ENCODE data around the gene NECTIN2. TPM values are rescaled to one million over a fixed set of nuclear protein-coding genes. Genes with fewer than 3 reads are reported as not detected.

The NECTIN2 gene
- polyA plus RNA-seq, 3 donors = 5.6 to 18.2 (median 9.3) TPM

DNA sequence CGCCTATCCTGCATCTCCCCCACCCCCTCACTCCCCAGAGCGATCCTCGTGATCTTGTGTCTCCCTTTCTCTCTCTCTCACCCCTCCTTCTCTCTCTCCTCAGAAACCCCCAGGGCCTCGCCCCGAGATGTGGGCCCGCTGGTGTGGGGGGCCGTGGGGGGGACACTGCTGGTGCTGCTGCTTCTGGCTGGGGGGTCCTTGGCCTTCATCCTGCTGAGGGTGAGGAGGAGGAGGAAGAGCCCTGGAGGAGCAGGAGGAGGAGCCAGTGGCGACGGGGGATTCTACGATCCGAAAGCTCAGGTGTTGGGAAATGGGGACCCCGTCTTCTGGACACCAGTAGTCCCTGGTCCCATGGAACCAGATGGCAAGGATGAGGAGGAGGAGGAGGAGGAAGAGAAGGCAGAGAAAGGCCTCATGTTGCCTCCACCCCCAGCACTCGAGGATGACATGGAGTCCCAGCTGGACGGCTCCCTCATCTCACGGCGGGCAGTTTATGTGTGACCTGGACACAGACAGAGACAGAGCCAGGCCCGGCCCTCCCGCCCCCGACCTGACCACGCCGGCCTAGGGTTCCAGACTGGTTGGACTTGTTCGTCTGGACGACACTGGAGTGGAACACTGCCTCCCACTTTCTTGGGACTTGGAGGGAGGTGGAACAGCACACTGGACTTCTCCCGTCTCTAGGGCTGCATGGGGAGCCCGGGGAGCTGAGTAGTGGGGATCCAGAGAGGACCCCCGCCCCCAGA, 32.2 kb downstream of the NECTIN2 start:
- no peak overlapping the region for H3K4me3 Mint-ChIP-seq
- H3K4me1 Mint-ChIP-seq = peaks cover 7% of the 10 kb centered on the region
- TF ChIP-seq, protein P1, sequence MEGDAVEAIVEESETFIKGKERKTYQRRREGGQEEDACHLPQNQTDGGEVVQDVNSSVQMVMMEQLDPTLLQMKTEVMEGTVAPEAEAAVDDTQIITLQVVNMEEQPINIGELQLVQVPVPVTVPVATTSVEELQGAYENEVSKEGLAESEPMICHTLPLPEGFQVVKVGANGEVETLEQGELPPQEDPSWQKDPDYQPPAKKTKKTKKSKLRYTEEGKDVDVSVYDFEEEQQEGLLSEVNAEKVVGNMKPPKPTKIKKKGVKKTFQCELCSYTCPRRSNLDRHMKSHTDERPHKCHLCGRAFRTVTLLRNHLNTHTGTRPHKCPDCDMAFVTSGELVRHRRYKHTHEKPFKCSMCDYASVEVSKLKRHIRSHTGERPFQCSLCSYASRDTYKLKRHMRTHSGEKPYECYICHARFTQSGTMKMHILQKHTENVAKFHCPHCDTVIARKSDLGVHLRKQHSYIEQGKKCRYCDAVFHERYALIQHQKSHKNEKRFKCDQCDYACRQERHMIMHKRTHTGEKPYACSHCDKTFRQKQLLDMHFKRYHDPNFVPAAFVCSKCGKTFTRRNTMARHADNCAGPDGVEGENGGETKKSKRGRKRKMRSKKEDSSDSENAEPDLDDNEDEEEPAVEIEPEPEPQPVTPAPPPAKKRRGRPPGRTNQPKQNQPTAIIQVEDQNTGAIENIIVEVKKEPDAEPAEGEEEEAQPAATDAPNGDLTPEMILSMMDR (IDR thresholded peaks at IDR 0.05) = no peak
- intact Hi-C loops (cut with micrococcal nuclease) = no loop called here
- Histone ChIP-seq H4K20me1 (ENCODE audit: insufficient read depth, low read length) (no peaks in the 10 kb centered on the region), H3K4me1 (ENCODE audit: control insufficient read depth in 1 of 2, insufficient read depth in 2 of 2, low read length in 2 of 2) (no peaks in the 10 kb centered on the region), H3K4me2 (replicated peaks; ENCODE audit: extremely low read depth, low read length, poor library complexity, severe bottlenecking) (no peak overlapping the region), H3K27me3 (ENCODE audit: control insufficient read depth in 2 of 2, insufficient read depth in 2 of 2, low read length in 2 of 2) (no peaks in the 10 kb centered on the region), H3K79me2 (ENCODE audit: insufficient read depth, low read length) (no peaks in the 10 kb centered on the region), H3K9ac (ENCODE audit: insufficient read depth, low read length, poor library complexity, severe bottlenecking) (no peak overlapping the region), H3K27ac (ENCODE audit: low read depth in 1 of 2, low read length in 2 of 2) (no peak overlapping the region), H3K36me3 (replicated peaks in 1 of 2; ENCODE audit: control insufficient read depth in 1 of 2, insufficient read depth in 2 of 2, low read length in 2 of 2) (peaks cover 9 to 26% of the 10 kb centered on the region in 2 donors), H2AFZ (ENCODE audit: insufficient read depth, low read depth, low read length, poor library complexity, severe bottlenecking) (no peak overlapping the region), H3K9me3 (replicated peaks in 1 of 2; ENCODE audit: control insufficient read depth in 1 of 2, insufficient read depth in 1 of 2, low read length in 2 of 2) (no peaks in the 10 kb centered on the region), H3K4me3 (replicated peaks in 1 of 3; ENCODE audit: low read depth in 2 of 3, low read length in 3 of 3) (no peak overlapping the region)
- peaks cover 0 to 2% (median 0%) of the 10 kb centered on the region in 7 donors for H3K9me3 Mint-ChIP-seq
- peaks cover 20 to 55% of the 10 kb centered on the region in 2 donors for H3K36me3 Mint-ChIP-seq
- no peak for DNase-seq
- peaks cover 1 to 2% (median 1%) of the 10 kb centered on the region in 3 donors for H3K27me3 Mint-ChIP-seq (ENCODE audit: low read depth in 3 of 3)
- H3K27ac Mint-ChIP-seq = peak overlapping the region in 1 of 7 donors; percentile 14
- 97% methylated on average over 17 of the region's 26 CpGs for WGBS (ENCODE audit: insufficient coverage)

DNA sequence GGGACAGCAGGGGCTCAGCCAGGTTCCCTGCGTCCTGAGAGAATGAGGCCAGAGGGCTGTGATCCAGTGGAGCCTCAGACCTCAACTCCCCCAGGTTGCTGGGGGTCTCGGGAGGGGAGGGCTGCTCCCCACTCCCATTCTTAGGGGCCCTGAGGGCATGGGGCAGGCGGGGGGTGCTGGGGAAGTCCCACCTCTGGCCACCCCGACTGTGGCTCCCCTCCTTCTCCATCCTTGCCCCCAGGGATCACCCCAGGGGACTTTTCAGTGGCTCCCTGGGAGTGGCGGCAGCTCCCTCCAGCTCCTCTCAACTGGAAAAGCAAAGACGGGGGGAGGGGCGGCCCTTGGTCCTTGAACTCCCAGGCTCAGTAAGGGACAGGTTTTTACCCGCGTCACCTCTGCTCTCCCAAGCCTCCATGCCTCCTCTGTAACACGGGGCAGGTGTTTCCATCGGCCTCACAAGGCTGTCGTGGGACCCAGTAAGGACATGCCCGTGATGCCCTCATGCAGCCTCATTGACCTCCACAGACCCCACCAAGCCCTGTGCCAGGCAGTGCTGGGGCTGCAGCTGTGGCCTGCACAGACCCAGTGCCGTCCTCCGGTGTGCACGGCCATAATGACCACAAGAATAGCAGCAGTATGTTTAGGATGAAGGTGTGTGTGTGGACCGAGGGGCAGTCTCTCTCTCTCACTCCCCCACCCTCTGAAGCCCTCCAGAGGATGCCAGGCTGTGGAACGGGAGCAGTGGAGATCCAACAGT, 33.4 kb downstream of the NECTIN2 start:
- H3K4me1 ChIP-seq (ENCODE audit: control insufficient read depth in 1 of 2, insufficient read depth in 2 of 2, low read length in 2 of 2) = no peaks in the 10 kb centered on the region
- H3K9ac ChIP-seq (ENCODE audit: insufficient read depth, low read length, poor library complexity, severe bottlenecking) = no peak overlapping the region
- H3K9me3 ChIP-seq (replicated peaks in 1 of 2; ENCODE audit: control insufficient read depth in 1 of 2, insufficient read depth in 1 of 2, low read length in 2 of 2) = no peaks in the 10 kb centered on the region
- peaks cover 5 to 14% of the 10 kb centered on the region in 2 donors for H3K36me3 ChIP-seq (replicated peaks in 1 of 2; ENCODE audit: control insufficient read depth in 1 of 2, insufficient read depth in 2 of 2, low read length in 2 of 2)
- no peak overlapping the region for H3K27ac ChIP-seq (ENCODE audit: low read depth in 1 of 2, low read length in 2 of 2)
- H3K4me3 Mint-ChIP-seq = no peak overlapping the region
- H3K4me1 Mint-ChIP-seq = peaks cover 7% of the 10 kb centered on the region
- H3K36me3 Mint-ChIP-seq = peaks cover 16 to 48% of the 10 kb centered on the region in 2 donors
- H2AFZ ChIP-seq (ENCODE audit: insufficient read depth, low read depth, low read length, poor library complexity, severe bottlenecking) = no peak overlapping the region
- H3K4me2 ChIP-seq (replicated peaks; ENCODE audit: extremely low read depth, low read length, poor library complexity, severe bottlenecking) = no peak overlapping the region
- H4K20me1 ChIP-seq (ENCODE audit: insufficient read depth, low read length) = no peaks in the 10 kb centered on the region
- H3K27ac Mint-ChIP-seq = peak overlapping the region in 1 of 7 donors; percentile 42
- no peak overlapping the region for H3K4me3 ChIP-seq (replicated peaks in 1 of 3; ENCODE audit: low read depth in 2 of 3, low read length in 3 of 3)
- no peak for DNase-seq
- TF ChIP-seq, protein P1 (IDR thresholded peaks at IDR 0.05) = no peak
- H3K9me3 Mint-ChIP-seq = peaks cover 0 to 2% (median 0%) of the 10 kb centered on the region in 7 donors
- no peaks in the 10 kb centered on the region for H3K79me2 ChIP-seq (ENCODE audit: insufficient read depth, low read length)
- H3K27me3 Mint-ChIP-seq (ENCODE audit: low read depth in 3 of 3) = peaks cover 1 to 2% (median 1%) of the 10 kb centered on the region in 3 donors
- WGBS (ENCODE audit: insufficient coverage) = 95% methylated on average over 13 of the region's 18 CpGs
- no peaks in the 10 kb centered on the region for H3K27me3 ChIP-seq (ENCODE audit: control insufficient read depth in 2 of 2, insufficient read depth in 2 of 2, low read length in 2 of 2)
- intact Hi-C loops (cut with micrococcal nuclease) = no loop called here

Measured in CD14-positive monocyte (primary cell).